HG02852 (cell line): Measurements from ENCODE around the gene CDH4.

ENCODE experiments used
- ATAC-seq: cut with Tn5 transposase; IDR thresholded peaks from one replicate; pipeline ENCODE4 v1.9.1; 2021; ENCODE audit warnings: mild to moderate bottlenecking, moderate library complexity; ENCODE audit not compliant: unreplicated experiment

The CDH4 gene

GRCh38 chr20:61805781-61806180 is 553.7 kb downstream of the CDH4 start:
- no peak for ATAC-seq

- ATAC-seq = no peak
These were observed 554.3 kb downstream of the CDH4 start for GRCh38 chr20:61806314-61806713.

GRCh38 chr20:61806995-61807394 is 554.9 kb downstream of the CDH4 start:
- ATAC-seq = no peak

GRCh38 chr20:61807471-61808160 is 555.6 kb downstream of the CDH4 start:
- no peak for ATAC-seq

GRCh38 chr20:61808447-61808846 is 556.4 kb downstream of the CDH4 start:
- ATAC-seq = no peak

- no peak for ATAC-seq
These were observed 557.1 kb downstream of the CDH4 start for GRCh38 chr20:61809006-61809770.

GRCh38 chr20:61810066-61810737 is 558.1 kb downstream of the CDH4 start:
- ATAC-seq = no peak

GRCh38 chr20:61810738-61811135 is 558.7 kb downstream of the CDH4 start:
- no peak for ATAC-seq

- ATAC-seq = no peak
These were observed 559.1 kb downstream of the CDH4 start for GRCh38 chr20:61811166-61811565.

- no peak for ATAC-seq
These were observed 560.2 kb downstream of the CDH4 start for GRCh38 chr20:61812121-61812844.

- no peak for ATAC-seq
These were observed 560.9 kb downstream of the CDH4 start for GRCh38 chr20:61812845-61813485.

GRCh38 chr20:61813791-61814190 is 561.7 kb downstream of the CDH4 start:
- ATAC-seq = no peak

GRCh38 chr20:61814244-61814643 is 562.2 kb downstream of the CDH4 start:
- no peak for ATAC-seq

- ATAC-seq = no peak
These were observed 562.7 kb downstream of the CDH4 start for GRCh38 chr20:61814726-61815125.

- no peak for ATAC-seq
These were observed 563.1 kb downstream of the CDH4 start for GRCh38 chr20:61815176-61815575.

- ATAC-seq = no peak
These were observed 563.6 kb downstream of the CDH4 start for GRCh38 chr20:61815678-61816077.

GRCh38 chr20:61816606-61817460 is 564.8 kb downstream of the CDH4 start:
- ATAC-seq = no peak

- no peak for ATAC-seq
These were observed 565.5 kb downstream of the CDH4 start for GRCh38 chr20:61817575-61817974.

GRCh38 chr20:61818746-61819573 is 566.9 kb downstream of the CDH4 start:
- ATAC-seq = no peak
